GM13976 (cell line): ENCODE results near the gene RCC1.

Experiments
- DNase-seq: peaks from one replicate; pipeline ENCODE4 v3.0.0; 2012; ENCODE audit warnings: low spot score
- in situ Hi-C: fragments of 300-500 bp; cut with MboI; formaldehyde crosslinking; loops from one replicate; pipeline ENCODE4 v1.12.0; 2022; ENCODE audit warnings: low sequenced_read_pairs, mixed read lengths, inconsistent platforms; ENCODE audit not compliant: unreplicated experiment
- TF ChIP-seq, protein P1 (sequence below): IDR thresholded peaks from 2 replicates; pipeline ENCODE4 v1.5.1; 2012; ENCODE audit warnings: borderline replicate concordance, mild to moderate bottlenecking; ENCODE audit not compliant: insufficient read depth; ENCODE audit errors: extremely low read depth, missing control alignments, control extremely low read depth

RCC1 gene

DNA sequence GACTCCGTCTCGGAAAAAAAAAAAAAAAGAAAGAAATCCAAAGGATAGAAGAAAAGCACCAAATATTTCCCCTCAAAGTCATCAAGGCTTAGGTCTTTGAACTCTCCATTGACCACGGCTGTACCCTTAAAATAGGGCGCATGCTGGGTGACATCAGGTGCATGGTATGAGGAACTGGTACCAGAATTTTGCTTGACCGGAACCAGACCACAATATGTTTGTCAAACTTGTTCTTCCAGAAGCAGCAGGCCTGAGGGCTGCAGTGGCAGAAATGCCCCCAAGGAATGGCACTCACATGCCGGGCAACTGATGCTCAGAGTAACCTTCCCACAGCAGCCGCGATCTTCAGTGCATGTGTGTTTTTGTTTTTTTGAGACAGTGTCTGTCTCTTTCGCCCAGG lies 21.0 kb downstream of the RCC1 start:
- in situ Hi-C loops = no loop called here
- no peak for DNase-seq
- TF ChIP-seq, protein P1, sequence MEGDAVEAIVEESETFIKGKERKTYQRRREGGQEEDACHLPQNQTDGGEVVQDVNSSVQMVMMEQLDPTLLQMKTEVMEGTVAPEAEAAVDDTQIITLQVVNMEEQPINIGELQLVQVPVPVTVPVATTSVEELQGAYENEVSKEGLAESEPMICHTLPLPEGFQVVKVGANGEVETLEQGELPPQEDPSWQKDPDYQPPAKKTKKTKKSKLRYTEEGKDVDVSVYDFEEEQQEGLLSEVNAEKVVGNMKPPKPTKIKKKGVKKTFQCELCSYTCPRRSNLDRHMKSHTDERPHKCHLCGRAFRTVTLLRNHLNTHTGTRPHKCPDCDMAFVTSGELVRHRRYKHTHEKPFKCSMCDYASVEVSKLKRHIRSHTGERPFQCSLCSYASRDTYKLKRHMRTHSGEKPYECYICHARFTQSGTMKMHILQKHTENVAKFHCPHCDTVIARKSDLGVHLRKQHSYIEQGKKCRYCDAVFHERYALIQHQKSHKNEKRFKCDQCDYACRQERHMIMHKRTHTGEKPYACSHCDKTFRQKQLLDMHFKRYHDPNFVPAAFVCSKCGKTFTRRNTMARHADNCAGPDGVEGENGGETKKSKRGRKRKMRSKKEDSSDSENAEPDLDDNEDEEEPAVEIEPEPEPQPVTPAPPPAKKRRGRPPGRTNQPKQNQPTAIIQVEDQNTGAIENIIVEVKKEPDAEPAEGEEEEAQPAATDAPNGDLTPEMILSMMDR = no peak

DNA sequence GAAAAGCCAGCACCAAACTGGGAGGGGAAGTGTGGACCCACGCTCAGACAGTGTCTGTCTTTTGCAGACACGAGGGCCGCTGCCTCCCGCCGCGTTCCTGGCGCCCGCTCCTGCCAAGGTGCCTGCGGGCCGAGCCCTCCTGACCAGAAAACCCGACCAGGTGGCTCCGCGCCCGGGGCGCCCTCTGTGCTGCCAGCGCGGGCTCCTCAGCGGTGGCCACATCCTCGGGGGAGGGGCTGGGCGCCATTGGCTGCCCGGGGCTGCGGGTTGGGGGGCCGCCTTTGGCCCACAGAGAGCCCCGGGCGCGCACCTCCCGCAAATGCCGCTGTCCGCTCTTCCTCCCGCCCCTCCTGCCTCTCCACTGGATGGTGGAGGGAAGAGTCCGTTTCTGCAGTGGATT lies 24.6 kb downstream of the RCC1 start:
- in situ Hi-C loops = no loop called here
- TF ChIP-seq, protein P1 = no peak
- no peak for DNase-seq

DNA sequence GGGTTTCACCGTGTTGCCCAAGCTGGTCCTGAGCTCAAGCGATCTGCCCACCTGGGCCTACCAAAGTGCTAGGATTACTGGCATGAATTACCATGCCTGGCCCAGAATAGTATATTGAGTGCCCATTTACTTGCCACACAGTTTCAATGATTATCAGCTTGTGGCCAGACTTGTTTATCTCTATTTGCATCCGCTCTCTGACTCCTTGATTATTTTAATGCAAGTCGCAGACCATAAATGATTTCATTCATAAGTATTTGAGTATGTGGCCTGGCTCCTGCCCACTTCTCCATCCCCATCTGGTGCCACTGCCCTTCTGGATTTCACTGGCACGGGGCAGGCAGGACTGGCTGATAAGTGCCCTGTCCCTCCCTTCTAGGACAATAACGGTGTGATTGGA lies 28.8 kb downstream of the RCC1 start:
- DNase-seq = no peak
- in situ Hi-C loops = no loop called here
- TF ChIP-seq, protein P1 = no peak

DNA sequence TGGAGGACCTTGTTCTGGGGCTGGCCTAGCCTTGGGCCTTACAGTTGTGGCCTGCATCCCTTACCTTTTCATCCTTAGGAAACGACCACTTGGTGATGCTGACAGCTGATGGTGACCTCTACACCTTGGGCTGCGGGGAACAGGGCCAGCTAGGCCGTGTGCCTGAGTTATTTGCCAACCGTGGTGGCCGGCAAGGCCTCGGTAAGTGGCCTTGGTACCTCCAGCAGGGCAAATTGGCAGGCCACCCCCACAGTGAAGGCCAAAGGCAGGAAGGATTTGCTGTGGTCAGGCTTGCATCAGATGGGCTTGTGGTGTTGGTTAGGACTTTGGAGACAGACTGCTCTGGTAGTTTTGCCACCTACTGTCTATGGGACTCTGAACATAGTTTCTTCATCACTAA lies 29.3 kb downstream of the RCC1 start:
- in situ Hi-C loops = no loop called here
- TF ChIP-seq, protein P1 = no peak
- no peak for DNase-seq

DNA sequence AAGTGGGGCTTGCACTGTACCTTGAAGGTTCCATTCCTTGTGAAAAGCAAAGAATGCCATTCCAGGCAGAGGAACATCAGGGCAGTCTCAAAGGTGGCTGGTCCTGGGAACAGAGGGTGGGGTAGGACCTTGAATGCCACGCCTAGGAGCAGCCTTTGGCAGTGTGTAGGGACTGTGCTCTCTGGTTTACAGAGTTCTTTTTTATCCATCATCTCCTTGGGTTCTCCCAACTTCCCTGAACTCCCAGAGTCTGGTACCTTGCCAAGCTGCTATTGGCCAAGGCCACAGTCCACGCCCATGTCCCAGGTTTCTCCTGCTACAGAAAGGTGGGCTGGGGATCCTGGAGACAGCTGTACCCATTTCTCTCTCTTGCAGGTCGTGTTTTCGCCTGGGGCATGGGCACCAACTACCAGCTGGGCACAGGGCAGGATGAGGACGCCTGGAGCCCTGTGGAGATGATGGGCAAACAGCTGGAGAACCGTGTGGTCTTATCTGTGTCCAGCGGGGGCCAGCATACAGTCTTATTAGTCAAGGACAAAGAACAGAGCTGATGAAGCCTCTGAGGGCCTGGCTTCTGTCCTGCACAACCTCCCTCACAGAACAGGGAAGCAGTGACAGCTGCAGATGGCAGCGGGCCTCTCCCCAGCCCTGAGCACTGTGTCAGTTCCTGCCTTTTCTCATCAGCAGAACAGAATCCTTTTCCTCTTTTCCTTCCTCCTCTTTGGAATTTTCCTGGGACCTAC lies 31.8 kb downstream of the RCC1 start:
- in situ Hi-C loops = no loop called here
- no peak for DNase-seq
- TF ChIP-seq, protein P1 = no peak

DNA sequence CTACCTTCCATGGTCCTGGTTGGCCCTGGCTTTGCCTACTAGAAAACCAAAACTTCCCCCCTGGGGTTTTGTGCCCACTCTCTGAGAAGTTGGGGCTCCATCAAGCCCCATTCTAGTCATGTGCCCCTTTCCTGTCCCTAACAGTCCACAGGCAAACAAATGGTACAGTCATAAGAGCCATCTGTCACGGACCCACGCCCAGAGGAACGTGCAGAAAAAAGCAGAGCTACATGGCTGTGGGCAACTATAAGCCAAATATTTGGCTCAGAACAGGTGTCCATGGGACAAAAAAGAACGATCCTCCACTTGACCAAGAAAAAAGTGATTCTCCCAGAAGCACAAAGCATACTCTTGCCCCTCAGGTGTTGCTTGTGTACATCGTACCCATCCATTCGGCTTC lies 32.4 kb downstream of the RCC1 start:
- in situ Hi-C loops = no loop called here
- no peak for DNase-seq
- TF ChIP-seq, protein P1 = no peak
